HG03432 (cell line): ENCODE results near the gene SUN1.
"Not testable (repeated sequence)": the region's sequence is repeated elsewhere in the genome, so short reads cannot be mapped to it uniquely, and the experiment has no call there.

Source experiments
- ATAC-seq: cut with Tn5 transposase; IDR thresholded peaks from one replicate; pipeline ENCODE4 v1.9.1; 2021; ENCODE audit warnings: mild to moderate bottlenecking, moderate library complexity; ENCODE audit not compliant: unreplicated experiment

SUN1 gene, protein sequence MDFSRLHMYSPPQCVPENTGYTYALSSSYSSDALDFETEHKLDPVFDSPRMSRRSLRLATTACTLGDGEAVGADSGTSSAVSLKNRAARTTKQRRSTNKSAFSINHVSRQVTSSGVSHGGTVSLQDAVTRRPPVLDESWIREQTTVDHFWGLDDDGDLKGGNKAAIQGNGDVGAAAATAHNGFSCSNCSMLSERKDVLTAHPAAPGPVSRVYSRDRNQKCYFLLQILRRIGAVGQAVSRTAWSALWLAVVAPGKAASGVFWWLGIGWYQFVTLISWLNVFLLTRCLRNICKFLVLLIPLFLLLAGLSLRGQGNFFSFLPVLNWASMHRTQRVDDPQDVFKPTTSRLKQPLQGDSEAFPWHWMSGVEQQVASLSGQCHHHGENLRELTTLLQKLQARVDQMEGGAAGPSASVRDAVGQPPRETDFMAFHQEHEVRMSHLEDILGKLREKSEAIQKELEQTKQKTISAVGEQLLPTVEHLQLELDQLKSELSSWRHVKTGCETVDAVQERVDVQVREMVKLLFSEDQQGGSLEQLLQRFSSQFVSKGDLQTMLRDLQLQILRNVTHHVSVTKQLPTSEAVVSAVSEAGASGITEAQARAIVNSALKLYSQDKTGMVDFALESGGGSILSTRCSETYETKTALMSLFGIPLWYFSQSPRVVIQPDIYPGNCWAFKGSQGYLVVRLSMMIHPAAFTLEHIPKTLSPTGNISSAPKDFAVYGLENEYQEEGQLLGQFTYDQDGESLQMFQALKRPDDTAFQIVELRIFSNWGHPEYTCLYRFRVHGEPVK

DNA sequence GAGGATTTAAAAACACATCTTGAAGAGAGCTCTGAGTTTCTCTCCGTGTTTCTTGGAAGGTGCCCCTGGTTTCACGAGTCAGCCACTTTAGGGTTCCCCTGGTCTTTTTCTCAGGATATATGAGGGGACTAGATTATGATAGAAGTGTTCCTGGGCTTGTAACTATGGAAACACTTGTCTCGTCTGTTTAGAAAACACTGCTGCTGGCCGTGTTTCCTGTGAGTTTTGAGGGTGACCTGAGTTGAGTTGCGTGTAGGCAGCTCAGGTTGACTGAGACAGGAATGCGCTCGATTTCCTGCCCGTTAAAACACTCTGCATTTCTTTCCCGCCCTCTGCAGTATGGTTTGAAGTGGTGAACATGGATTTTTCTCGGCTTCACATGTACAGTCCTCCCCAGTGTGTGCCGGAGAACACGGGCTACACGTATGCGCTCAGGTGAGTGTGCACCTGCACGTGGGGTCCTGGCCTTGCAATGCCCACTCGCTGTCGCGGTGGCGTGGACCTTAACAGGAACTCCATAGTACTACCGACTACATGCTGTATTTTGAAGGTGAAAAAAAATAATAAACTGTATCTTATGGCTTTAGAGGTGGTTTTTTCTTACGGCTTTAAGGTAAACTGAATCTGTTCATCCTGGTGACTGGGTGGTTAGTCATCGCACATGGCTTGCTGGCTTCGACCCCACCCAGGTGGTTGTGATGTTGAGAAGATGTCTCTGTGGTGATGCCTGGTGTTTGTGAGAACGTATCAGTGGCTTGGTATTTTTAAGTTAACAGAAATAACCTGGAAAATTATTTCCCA is at the start of gene SUN1:
SUN1 (plus strand) TSS at position 310 of the 801 bp plus-strand sequence; CDS start at position 359, 49 bp downstream.
- ATAC-seq, result peak; percentile 48

DNA sequence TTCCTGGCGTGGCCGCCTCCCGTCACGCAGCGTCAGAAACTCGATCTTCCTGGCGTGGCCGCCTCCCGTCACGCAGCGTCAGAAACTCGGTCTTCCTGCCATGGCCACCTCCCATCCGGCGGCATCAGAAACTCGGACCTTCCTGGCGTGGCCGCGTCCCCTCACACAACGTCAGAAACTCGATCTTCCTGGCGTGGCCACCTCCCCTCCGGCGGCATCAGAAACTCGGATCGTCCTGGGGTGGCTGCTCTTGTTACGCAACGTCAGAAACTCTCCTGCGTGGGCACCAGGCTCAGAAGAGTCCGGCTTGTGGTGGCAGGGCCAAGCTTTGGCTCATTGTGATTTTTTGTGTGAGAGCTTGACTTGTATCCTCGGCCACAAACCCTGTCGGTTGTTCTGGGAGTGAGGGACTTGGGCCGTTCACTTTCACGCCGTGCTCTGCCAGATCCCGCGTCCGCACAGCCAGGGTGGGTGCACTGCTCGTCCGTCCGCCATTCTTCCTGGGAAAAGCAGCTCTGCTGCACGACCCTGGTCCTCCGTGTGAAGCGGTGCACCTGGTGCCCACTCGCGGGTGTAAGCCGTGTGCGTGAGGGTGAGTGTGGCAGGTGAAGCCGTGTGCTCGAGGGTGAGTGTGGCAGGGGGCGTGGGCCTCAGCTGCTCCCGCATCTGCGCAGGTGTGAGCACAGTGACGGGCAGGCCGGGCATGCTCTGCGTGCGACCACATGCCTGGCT is 49.4 kb upstream of the SUN1 start:
- no peak for ATAC-seq

DNA sequence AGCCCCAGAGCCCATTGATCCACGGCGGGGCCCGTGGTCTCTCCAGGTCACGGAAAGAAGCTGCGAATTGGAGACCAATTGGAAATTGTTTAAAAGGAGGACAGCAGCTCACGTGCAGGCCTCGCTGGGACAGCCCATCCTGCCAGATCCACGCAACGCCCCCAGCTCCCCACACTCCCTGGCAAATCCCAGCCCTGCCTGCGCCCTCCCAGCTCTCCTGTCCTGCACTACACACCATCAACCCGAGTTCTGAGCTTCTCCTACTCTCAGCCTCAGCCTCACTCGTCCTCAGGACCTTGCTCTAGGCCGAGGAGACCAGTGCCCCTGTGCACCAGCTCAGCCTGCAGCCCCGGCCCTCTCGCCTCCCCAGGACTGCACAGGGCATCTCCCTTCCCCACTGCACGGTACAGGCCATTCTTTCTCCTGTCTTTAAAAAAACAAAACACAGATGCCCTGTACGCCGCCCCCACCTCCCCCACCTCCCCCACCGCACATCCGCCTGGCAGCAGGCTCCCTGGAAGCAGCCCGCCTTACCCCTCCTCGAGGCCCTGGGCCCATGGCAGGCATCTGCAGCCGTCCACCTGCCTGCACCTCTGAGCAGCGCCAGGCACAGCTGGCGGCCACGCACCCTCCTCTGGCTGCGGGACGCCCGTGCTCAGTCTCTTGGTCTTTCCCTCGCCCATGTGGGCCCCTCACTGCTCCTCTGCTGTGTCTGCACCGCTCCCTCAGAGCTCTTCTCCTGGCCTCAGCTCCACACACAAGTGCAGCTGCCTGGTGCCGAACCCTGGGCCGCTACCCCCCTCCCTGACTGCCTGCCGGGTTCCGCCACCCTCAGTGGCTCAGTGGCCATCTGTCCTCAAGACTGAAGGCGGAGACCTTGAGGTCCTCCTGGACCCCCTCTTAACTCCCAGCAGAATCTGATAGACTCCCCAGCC is 48.5 kb upstream of the SUN1 start:
- no peak for ATAC-seq

DNA sequence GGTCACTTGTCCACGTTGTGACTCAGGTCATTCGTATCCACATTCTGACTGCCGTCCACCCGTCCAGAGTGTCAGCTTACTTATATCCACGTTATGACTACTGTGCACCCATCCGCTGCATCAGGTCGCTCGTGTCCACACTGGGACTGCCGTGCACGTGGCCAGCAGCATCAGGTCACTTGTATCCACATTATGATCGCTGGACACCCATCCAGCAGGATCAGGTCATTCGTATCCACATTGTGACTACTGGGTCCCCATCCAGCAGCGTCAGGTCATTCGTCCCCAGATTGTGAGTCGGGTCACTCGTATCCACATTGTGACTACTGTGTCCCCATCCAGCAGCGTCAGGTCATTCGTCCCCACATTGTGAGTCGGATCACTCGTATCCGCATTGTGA is 47.3 kb upstream of the SUN1 start:
- ATAC-seq, result no peak

DNA sequence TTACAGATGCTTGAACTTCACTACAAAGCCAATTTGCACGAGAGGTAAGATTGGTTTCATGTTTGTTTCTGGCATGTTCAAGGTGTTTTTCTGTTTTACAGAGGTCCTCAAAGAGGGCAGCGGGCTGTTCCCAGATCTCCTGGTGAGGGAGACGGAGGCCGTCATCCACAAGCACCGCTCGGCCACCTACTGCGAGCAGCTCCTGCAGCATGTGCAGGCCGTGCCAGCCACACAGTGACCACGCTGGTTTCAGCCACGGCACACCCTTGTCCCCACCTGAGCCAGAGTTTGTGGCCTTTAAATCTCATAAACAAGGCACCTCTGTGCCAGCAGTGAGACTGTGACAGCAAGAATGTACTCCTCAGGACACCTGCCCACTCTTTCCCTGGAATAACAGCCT is 46.9 kb upstream of the SUN1 start:
- no peak for ATAC-seq

DNA sequence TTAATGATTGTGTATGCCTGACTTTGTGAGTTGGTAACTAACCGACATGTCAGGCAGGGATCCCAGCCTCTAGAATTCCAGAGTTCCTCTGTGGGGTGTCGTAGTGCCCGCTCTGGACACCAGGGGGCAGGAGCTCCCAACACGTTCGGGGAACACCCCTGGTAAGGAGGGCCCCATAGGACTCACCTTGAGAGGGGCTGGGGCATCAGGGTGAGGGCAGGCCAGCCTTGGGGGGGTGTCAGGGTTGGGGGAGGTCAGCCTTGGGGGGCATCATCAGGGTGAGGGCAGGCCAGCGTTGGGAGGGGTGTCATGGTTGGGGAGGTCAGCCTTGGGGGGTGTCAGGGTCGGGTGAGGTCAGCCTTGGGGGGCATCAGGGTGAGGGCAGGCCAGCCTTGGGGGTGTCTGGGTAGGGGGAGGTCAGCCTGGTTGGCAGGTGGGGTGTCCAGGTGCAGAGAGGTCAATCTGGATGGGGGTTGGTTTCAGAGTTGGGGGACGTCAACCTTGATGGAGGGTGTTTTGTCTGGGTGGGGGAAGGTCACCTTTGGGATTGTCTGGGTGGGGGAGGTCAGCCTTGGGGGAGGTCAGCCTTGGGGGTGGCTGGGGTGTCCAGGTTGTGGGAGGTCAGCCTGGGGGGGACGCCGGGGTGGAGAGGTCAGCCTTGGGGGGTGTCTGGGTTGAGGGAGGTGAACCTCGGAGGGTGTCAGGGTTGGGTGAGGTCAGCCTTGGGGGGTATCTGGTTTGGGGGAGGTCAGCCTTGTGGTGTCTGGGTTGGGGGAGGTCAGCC is 45.6 kb upstream of the SUN1 start:
- no peak for ATAC-seq

DNA sequence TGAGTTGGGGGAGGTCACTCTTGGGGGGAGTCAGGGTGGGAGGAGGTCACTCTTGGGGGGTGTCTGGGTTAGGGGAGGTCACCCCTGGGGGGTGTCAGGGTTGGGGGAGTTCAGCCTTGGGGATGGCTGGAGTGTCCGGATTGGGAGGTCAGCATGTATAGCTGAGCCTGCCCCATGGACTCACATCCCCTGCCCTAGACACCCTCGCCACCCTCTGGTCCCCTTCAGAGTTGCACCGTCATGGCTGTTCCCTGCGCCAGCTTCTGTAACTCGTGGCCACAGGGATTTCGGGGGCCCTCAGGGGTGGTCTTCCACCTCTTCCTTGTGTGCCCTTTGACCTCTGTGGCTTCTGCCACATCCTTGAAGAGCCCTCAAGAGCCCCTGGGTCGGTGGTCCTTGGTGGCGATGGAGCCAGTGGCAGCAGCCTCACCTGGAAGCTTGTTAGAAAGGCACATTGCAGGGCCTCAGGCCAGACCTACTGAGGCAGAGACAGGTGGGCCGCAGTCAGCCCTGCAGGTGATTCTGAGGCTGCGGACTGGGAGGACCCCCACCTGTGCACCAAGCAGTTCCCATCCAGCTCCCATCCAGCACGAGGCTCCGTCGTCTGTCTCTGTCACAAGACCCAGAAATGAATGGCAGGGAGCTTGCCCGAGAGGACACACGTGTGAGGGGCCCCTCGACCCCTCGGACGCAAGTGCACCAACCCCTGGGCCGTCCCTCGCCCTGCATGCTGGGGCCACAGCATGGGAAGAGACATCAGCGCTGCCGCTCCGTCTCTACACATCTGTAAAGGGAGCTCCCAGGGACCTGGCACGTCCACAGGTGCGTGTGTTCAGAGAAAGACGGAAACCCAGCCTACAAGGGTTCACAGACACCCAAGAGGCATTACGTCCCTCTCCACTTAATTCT is 44.7 kb upstream of the SUN1 start:
- ATAC-seq, result no peak

DNA sequence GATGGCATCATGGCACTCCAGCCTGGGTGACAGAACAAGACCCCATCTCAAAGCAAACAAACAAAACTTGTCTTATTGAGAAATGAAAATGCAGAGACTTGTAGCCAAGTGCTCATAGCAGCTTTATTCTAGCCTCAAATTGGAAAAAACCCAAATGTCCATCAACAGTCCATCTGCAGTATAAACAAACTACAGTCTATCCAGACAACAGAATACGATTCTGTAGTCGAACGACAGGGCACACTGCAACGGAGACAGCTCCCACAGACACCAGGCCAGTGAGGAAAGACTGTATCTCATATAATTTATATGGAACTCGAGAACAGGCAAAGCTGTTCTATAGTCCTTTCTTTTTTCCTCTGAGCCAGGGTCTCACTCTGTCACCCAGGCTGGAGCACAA is 40.8 kb upstream of the SUN1 start:
- ATAC-seq, result no peak

DNA sequence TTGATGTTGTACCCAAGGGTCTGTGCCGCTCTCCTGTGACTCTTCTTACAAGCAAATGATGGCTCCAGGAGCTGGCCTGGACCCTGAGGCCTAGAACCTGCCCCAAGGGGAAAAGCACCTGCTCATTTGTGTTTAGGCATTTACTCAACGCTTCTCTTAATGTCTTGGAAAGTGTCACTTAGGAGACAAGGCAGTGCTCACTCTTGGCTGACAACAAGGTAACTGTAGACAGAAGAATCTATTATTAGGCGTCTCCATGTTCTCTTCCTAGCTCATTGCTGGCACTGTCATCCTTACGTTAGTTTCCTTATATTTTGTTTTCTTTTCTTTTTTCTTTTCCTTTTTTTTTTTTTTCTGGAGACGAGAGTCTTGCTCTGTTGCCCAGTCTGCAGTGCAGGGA is 38.1 kb upstream of the SUN1 start:
- no peak for ATAC-seq

DNA sequence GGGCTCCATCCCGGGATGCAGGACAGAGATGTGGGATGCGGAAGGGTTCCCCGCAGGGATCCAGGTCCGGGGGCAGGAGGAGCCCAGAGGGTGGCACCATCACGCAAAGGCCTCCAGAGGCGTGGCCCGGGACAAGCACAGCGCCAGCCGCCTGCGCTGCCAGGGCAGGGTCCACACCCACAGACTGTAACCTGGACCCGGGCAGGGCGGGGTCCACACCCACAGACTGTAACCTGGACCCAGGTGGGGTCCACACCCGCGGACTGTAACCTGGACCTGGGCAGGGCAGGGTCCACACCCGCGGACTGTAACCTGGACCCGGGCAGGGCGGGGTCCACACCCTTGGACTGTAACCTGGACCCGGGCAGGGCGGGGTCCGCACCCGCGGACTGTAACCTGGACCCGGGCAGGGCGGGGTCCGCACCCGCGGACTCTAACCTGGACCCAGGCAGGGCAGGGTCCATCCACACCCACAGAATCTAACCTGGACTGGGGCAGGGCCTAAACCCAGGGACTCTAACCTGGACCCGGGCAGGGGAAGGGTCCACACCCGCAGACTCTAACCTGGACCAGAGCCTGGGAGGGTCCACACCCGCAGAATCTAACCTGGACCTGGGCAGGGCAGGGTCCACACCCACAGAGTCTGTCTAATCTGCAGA is 37.5 kb upstream of the SUN1 start:
- ATAC-seq, result no peak

DNA sequence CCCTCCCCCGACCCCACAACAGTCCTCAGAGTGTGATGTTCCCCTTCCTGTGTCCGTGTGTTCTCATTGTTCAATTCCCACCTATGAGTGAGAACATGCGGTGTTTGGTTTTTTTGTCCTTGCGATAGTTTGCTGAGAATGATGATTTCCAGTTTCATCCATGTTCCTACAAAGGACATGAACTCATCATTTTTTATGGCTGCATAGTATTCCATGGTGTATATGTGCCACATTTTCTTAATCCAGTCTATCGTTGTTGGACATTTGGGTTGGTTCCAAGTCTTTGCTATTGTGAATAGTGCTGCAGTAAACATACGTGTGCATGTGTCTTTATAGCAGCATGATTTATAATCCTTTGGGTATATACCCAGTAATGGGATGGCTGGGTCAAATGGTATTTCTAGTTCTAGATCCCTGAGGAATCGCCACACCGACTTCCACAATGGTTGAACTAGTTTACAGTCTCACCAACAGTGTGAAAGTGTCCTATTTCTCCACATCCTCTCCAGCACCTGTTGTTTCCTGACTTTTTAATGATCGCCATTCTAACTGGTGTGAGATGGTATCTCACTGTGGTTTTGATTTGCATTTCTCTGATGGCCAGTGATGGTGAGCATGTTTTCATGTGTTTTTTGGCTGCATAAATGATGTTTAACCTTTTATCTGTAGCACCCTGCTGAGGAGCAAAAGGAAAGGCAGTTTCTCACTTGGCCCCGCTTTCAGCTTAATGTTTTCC is 35.7 kb upstream of the SUN1 start:
- ATAC-seq, result not testable (repeated sequence)

DNA sequence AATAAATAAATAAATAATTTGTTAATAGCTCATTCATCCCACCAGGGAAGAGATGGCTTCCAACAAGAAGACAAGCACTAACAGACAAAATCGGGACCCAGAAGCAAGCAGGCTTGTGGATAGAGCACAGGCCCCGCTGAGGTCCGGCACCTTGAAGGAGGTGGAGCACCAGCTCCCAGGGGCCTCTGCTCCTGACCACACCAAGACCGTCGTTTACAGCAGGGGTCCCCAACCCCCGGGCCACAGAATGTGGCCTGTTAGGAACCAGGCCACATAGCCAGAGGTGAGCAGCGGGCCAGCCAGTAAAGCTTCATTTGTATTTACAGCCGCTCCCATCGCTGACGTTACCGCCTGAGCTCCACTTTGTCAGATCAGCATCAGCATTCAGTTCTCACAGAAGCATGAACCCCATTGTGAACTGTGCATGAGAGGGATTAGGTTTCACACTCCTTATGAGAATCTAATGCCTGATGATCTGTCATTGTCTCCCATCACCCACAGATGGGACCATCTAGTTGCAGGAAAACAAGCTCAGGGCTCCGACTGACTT is 33.3 kb upstream of the SUN1 start:
- no peak for ATAC-seq

DNA sequence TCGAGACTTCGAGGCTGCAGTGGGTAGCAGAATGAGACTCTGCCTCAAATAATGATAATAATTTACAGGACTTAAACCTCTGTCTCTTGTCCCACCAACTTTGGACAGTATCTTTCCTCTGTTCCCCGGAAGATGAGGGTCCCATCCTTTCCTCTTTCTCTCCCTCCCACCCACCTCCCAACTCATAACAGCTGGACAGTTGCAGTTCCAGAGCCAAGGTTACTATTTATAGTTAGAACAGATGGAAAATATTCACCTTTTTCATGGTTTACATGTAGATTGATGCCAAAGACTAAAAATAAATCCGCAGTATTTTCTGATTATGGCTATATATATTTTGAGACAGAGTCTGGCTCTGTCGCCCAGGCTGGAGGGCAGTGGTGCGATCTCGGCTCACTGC is 31.6 kb upstream of the SUN1 start:
- ATAC-seq, result no peak

DNA sequence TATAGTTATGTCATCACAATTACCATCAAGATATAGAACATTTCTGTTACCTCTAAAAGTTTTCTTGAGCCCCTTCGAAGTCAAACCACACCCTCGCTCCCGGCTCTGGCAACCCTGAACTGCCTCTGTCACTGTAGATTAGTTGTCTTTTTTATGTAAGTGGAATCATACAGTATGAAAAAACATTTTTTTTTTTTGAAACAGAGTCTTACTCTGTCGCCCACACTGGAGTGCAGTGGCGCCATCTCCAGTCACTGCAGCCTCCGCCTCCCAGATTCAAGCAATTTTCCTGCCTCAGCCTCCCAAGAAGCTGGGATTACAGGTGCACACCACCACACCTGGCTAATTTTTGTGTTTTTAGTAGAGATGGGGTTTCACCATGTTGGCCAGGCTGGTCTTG is 30.9 kb upstream of the SUN1 start:
- ATAC-seq, result not testable (repeated sequence)

DNA sequence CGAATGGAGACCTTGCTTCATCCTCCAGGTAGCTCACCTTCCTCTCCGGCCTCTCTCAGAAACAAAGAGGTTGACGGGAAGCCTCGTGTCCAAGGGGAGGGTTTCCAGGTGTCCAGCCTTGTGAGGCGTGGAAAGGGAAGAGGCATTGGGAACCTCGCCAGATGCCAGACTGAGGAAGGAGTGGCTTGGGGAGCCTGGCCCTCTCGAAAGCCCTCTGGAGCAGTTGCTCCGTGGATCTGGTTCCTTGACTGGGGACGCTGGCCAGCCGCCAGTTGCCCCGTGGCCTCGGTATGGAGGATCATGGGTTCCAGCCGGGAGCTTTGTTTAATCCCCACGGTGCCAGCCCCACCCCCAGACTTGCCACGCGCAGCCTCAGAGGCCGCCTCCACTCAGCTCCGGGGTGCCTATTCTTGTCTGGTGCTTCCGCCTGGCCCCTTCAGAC is 30.3 kb upstream of the SUN1 start:
- ATAC-seq, result no peak

DNA sequence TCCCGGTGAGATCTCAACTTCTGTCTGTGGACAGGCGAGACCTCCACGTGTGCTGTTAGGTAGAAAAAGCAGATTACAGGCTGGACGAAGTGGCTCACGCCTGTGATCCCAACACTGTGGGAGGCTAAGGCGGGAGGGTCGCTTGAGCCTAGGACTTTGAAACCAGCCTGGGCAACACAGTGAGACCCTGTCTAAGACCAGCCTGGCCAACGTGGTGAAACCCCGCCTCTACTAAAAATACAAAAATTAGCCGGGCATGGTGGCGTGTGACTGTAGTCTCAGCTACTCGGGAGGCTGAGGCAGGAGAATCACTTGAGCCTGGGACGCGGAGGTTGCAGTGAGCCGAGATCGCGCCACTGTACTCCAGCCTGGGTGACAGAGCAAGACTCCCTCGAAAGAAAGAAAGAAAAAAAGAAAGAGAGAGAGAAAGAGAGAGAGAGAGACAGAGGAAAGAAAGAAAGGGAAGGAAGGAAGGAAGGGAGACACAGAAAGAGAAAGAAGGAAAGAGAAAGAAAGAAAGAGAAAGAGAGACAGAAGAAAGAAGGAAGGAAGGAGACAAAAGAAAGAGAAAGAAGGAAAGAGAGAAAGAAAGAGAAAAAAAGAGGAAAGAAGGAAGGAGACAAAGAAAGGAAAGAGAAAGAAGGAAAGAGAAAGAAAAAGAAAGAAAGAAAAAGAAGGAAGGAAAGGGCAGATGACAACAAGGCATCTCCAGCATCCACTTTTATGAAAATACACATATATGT is 29.6 kb upstream of the SUN1 start:
- no peak for ATAC-seq
